ENCODE measurements around the gene PRMT7.

DNA sequence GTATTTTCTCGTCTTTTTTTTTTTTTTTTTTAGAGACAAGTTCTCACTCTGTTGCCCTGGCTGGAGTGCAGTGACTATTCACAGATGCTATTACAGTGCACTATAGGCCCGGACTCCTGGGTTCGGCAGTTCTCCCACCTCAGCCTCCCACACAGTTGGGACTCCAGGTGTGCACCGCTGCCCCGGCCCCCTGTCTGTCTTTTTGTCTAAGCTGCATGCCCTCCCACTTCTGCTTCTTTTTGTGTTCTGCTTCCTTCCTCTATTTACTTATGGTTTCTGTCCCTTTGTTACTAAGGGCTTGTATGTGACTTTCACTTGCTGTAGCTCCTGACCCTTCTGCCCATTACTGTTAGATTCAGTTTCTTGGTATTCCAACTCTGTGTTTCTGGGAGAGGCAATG lies 26.0 kb upstream of the PRMT7 start:
- TF ChIP-seq, protein P1, sequence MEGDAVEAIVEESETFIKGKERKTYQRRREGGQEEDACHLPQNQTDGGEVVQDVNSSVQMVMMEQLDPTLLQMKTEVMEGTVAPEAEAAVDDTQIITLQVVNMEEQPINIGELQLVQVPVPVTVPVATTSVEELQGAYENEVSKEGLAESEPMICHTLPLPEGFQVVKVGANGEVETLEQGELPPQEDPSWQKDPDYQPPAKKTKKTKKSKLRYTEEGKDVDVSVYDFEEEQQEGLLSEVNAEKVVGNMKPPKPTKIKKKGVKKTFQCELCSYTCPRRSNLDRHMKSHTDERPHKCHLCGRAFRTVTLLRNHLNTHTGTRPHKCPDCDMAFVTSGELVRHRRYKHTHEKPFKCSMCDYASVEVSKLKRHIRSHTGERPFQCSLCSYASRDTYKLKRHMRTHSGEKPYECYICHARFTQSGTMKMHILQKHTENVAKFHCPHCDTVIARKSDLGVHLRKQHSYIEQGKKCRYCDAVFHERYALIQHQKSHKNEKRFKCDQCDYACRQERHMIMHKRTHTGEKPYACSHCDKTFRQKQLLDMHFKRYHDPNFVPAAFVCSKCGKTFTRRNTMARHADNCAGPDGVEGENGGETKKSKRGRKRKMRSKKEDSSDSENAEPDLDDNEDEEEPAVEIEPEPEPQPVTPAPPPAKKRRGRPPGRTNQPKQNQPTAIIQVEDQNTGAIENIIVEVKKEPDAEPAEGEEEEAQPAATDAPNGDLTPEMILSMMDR (IDR thresholded peaks at IDR 0.05), result no peak
- no peak for TF ChIP-seq EP300 (IDR thresholded peaks at IDR 0.05)

All from ovary (tissue), 3 donors.